ENCODE data around the gene GADD45B. TPM values are rescaled to one million over a fixed set of nuclear protein-coding genes. Genes with fewer than 3 reads are reported as not detected.
"Not testable (repeated sequence)": the region's sequence is repeated elsewhere in the genome, so short reads cannot be mapped to it uniquely, and the experiment has no call there.

The GADD45B gene
- total RNA-seq, 1 donor from 2014 or later = 4.9 TPM

- no peaks in the 10 kb centered on the region for H3K27me3 Mint-ChIP-seq
- TF ChIP-seq CTCF (IDR thresholded peaks at IDR 0.05; ENCODE audit: unreplicated experiment) = no peak
- H3K36me3 Mint-ChIP-seq (ENCODE audit: insufficient read depth) = no peaks in the 10 kb centered on the region
- peaks cover under 1% of the 10 kb centered on the region for H3K4me1 Mint-ChIP-seq (ENCODE audit: low read depth)
- H3K4me3 Mint-ChIP-seq (ENCODE audit: low read depth) = no peak overlapping the region
- no peaks in the 10 kb centered on the region for H3K9me3 Mint-ChIP-seq (ENCODE audit: low read depth)
- no peak for DNase-seq (ENCODE audit: low spot score, unreplicated experiment)
- H3K27ac Mint-ChIP-seq = no peak overlapping the region
These were observed 39.1 kb downstream of the GADD45B start for GRCh38 chr19:2514981-2515518.

GRCh38 chr19:2516727-2517126 lies 40.8 kb downstream of the GADD45B start:
- no peak for TF ChIP-seq CTCF (IDR thresholded peaks at IDR 0.05; ENCODE audit: unreplicated experiment)
- Mint-ChIP-seq H3K9me3 (ENCODE audit: low read depth) (no peaks in the 10 kb centered on the region), H3K4me3 (ENCODE audit: low read depth) (no peak overlapping the region), H3K27me3 (no peaks in the 10 kb centered on the region), H3K36me3 (ENCODE audit: insufficient read depth) (no peaks in the 10 kb centered on the region), H3K4me1 (ENCODE audit: low read depth) (peaks cover 2% of the 10 kb centered on the region), H3K27ac (no peak overlapping the region)
- DNase-seq (ENCODE audit: low spot score, unreplicated experiment) = no peak

DNA sequence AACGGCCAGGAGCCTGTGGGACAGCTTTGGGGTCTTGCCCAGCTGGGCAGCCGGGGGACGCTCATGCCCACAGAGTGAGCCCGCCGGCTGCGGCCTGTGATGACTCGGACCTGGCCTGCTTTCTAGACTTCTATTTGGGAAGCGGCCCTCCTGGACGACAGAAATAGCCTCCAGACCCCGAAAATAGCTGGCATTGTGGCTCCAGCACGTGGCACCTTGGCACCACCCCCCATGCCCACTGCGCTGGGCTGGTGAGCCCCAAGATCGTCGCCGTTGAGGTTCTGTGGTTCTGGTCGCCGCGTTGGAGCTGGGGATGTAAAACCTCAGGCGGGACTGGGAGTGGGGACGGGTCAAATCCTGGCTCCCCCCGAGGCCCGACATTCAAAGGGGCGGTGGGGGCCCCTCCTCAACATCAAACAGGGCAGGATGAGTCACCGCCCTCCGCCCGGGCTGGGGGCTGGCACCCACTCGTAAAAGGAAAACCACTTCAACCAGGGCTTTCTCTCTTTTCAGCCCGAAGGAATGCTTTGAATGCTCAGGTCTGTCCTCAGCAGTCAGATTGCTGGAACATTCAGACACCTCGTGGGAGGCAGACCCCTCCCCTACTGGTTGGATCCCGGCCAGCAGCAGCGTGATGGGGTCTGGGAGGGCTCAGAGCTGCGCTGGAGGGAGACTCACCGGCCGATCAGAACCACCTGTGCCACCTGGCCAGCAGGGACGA lies 42.1 kb downstream of the GADD45B start:
- Mint-ChIP-seq H3K4me1 (ENCODE audit: low read depth) (peaks cover 2% of the 10 kb centered on the region), H3K27ac (no peak overlapping the region), H3K4me3 (ENCODE audit: low read depth) (no peak overlapping the region), H3K9me3 (ENCODE audit: low read depth) (no peaks in the 10 kb centered on the region), H3K27me3 (no peaks in the 10 kb centered on the region), H3K36me3 (ENCODE audit: insufficient read depth) (no peaks in the 10 kb centered on the region)
- TF ChIP-seq CTCF (IDR thresholded peaks at IDR 0.05; ENCODE audit: unreplicated experiment) = no peak
- no peak for DNase-seq (ENCODE audit: low spot score, unreplicated experiment)

GRCh38 chr19:2518856-2519255 lies 42.9 kb downstream of the GADD45B start:
- not testable (repeated sequence) for H3K27me3 Mint-ChIP-seq; H3K9me3 Mint-ChIP-seq (ENCODE audit: low read depth)

GRCh38 chr19:2519482-2519881 lies 43.6 kb downstream of the GADD45B start:
- no peak for DNase-seq (ENCODE audit: low spot score, unreplicated experiment)
- no peak overlapping the region for H3K4me3 Mint-ChIP-seq (ENCODE audit: low read depth)
- H3K27me3 Mint-ChIP-seq = no peaks in the 10 kb centered on the region
- H3K36me3 Mint-ChIP-seq (ENCODE audit: insufficient read depth) = no peaks in the 10 kb centered on the region
- no peak overlapping the region for H3K27ac Mint-ChIP-seq
- H3K4me1 Mint-ChIP-seq (ENCODE audit: low read depth) = peaks cover 2% of the 10 kb centered on the region
- no peak for TF ChIP-seq CTCF (IDR thresholded peaks at IDR 0.05; ENCODE audit: unreplicated experiment)
- H3K9me3 Mint-ChIP-seq (ENCODE audit: low read depth) = no peaks in the 10 kb centered on the region

More at GRCh38 chr19:2518856-2519255, 42.9 kb downstream of the GADD45B start:
- not testable (repeated sequence) for H3K4me3 Mint-ChIP-seq (ENCODE audit: low read depth); H3K36me3 Mint-ChIP-seq (ENCODE audit: insufficient read depth); H3K4me1 Mint-ChIP-seq (ENCODE audit: low read depth); DNase-seq (ENCODE audit: low spot score, unreplicated experiment); H3K27ac Mint-ChIP-seq

Data from progenitor cell of endocrine pancreas (in vitro differentiated cells).